Duodenal mucosa (tissue), 2 donors: ENCODE measurements around the gene ENTPD1.
"Not testable (repeated sequence)": the region's sequence is repeated elsewhere in the genome, so short reads cannot be mapped to it uniquely, and the experiment has no call there.

ENCODE experiments used
- H3K27ac ChIP-seq: one replicate; pipeline ENCODE4 v1.7.0; 2013; ENCODE audit warnings: low read depth, low read length
- H3K27me3 ChIP-seq, 2 donors: one replicate each; pipeline ENCODE4 v1.7.0; 2013; ENCODE audit warnings: low read length in 2 of 2, control low read depth in 1 of 2; ENCODE audit not compliant: insufficient read depth in 2 of 2, control insufficient read depth in 1 of 2
- H3K36me3 ChIP-seq, 2 donors: one replicate each; pipeline ENCODE4 v1.7.0; 2013; ENCODE audit warnings: low read length in 2 of 2, control low read depth in 1 of 2; ENCODE audit not compliant: insufficient read depth in 2 of 2, control insufficient read depth in 1 of 2
- H3K4me1 ChIP-seq, 2 donors: one replicate each; pipeline ENCODE4 v1.7.0; 2013; ENCODE audit warnings: low read length in 2 of 2, control low read depth in 1 of 2; ENCODE audit not compliant: insufficient read depth in 2 of 2, control insufficient read depth in 1 of 2
- H3K4me3 ChIP-seq, 2 donors: one replicate each; pipeline ENCODE4 v1.7.0; 2013; ENCODE audit warnings: low read length in 2 of 2, low read depth in 1 of 2
- H3K9ac ChIP-seq, 2 donors: one replicate each; pipeline ENCODE4 v1.7.0; 2013; ENCODE audit warnings: low read length in 2 of 2, low read depth in 1 of 2
- H3K9me3 ChIP-seq, 2 donors: one replicate each; pipeline ENCODE4 v1.7.0; 2013; ENCODE audit warnings: low read length in 2 of 2, control low read depth in 1 of 2; ENCODE audit not compliant: control insufficient read depth in 1 of 2

ENTPD1 gene

DNA sequence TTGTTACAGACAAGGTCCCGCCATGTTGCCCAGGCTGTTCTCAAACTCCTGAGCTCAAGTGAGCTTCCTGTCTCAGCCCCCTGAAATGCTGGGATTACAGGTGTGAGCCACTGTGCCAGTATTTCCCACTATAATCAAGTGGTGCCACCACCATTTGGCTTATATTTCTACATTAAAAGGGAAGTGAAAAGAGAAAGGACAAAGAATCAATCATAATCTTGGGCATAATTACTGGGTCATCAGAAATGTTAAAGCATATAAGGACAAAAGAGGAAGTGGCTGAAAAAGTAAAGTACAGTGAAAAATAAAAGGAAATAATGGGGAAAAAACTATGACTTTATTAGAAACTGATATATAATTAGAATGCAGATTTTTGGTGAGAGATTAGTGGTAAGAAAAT, 25.7 kb upstream of the ENTPD1 start:
- Histone ChIP-seq H3K27me3 (no peaks in the 10 kb centered on the region), H3K9me3 (peaks cover 0 to 9% of the 10 kb centered on the region in 2 donors), H3K4me1 (no peaks in the 10 kb centered on the region), H3K4me3 (no peak overlapping the region), H3K36me3 (no peaks in the 10 kb centered on the region), H3K27ac (no peak overlapping the region), H3K9ac (no peak overlapping the region)

GRCh38 chr10:95732907-95733306, 23.1 kb upstream of the ENTPD1 start:
- H3K4me1 ChIP-seq, H3K9ac ChIP-seq, H3K27ac ChIP-seq, H3K9me3 ChIP-seq, H3K27me3 ChIP-seq, H3K4me3 ChIP-seq, H3K36me3 ChIP-seq: not testable (repeated sequence)

- Histone ChIP-seq H3K36me3 (no peaks in the 10 kb centered on the region), H3K4me1 (peaks cover 7 to 9% of the 10 kb centered on the region in 2 donors), H3K9me3 (no peaks in the 10 kb centered on the region), H3K4me3 (no peak overlapping the region), H3K27me3 (no peaks in the 10 kb centered on the region), H3K9ac (no peak overlapping the region), H3K27ac (no peak overlapping the region)
Observed at GRCh38 chr10:95739056-95739455, 16.9 kb upstream of the ENTPD1 start.

DNA sequence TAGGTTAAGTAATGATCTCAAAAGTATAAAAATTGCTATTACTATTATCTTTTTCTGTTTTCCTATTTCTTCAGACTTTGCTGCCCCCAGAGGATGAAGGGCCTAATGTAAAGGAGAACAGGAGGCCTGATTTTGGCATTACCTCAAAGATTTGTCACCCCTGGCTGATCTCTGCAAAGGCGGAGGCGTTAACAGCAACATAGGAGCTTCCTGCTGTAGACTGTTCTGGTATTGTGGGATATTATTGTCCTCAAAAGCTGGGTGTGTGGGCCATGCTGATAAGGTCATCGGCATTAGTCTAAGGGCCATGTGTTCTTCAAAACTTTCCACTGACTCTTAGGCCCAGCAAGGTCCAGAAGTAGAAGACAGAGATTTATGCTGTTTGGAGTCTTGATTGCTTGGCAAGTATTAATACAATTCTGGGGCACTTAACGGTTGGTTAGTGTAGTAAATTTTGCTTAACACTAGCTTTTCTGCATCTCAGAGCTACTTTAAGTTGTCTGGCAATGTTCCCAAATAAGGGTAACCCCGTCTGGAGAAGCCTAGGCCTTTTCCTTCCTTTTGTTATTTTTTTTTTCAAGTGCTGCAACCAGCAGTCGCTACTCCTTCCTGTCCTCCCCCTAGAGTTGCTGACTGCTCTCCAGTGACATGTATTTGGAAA, 14.0 kb upstream of the ENTPD1 start:
- H3K4me1 ChIP-seq: peaks cover 7 to 9% of the 10 kb centered on the region in 2 donors
- H3K27me3 ChIP-seq: no peaks in the 10 kb centered on the region

GRCh38 chr10:95742485-95742884, 13.5 kb upstream of the ENTPD1 start:
- H3K9me3 ChIP-seq: peaks cover 0 to 3% of the 10 kb centered on the region in 2 donors
- H3K9ac ChIP-seq: no peak overlapping the region
- peaks cover 0 to 3% of the 10 kb centered on the region in 2 donors for H3K27me3 ChIP-seq
- H3K4me3 ChIP-seq: no peak overlapping the region
- peaks cover 7 to 9% of the 10 kb centered on the region in 2 donors for H3K4me1 ChIP-seq
- no peaks in the 10 kb centered on the region for H3K36me3 ChIP-seq
- no peak overlapping the region for H3K27ac ChIP-seq

More for the DNA sequence above, 14.0 kb upstream of the ENTPD1 start:
- Histone ChIP-seq H3K36me3 (no peaks in the 10 kb centered on the region), H3K9ac (no peak overlapping the region), H3K9me3 (peaks cover 0 to 3% of the 10 kb centered on the region in 2 donors), H3K27ac (no peak overlapping the region), H3K4me3 (no peak overlapping the region)

DNA sequence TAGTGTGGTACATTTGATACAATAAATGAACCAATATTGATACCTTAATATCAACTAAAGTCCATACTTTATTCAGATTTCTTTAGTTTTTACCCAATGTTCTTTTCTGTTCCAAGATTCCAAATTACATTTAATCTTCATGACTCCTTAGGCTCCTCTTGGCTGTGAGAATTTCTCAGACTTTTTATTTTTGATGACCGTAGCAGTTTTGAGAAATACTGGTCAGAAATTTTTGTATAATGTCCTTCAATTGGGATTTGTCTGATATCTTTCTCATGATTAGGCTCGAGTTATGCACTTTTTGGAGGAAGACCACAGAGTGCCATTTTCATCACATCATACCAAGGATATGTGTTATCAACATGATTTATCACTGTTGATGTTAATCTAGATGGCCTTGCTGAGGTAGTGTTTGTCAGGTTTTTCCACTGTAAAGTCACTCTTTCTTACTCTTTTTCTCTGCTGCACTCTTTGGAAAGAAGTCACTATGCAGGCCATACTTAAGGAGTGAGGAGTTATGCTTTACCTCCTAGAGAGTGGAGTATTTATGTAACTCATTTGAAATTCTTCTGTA, 12.9 kb upstream of the ENTPD1 start:
- Histone ChIP-seq H3K27ac (no peak overlapping the region), H3K27me3 (peaks cover 0 to 4% of the 10 kb centered on the region in 2 donors), H3K9ac (no peak overlapping the region), H3K9me3 (peaks cover 0 to 3% of the 10 kb centered on the region in 2 donors), H3K36me3 (no peaks in the 10 kb centered on the region), H3K4me1 (peaks cover 7 to 9% of the 10 kb centered on the region in 2 donors), H3K4me3 (no peak overlapping the region)

- Histone ChIP-seq H3K4me1 (peaks cover 7 to 9% of the 10 kb centered on the region in 2 donors), H3K4me3 (no peak overlapping the region), H3K27ac (no peak overlapping the region), H3K36me3 (no peaks in the 10 kb centered on the region), H3K9me3 (peaks cover 0 to 3% of the 10 kb centered on the region in 2 donors), H3K9ac (no peak overlapping the region), H3K27me3 (peaks cover 0 to 4% of the 10 kb centered on the region in 2 donors)
Observed at GRCh38 chr10:95745501-95745900, 10.5 kb upstream of the ENTPD1 start.

- Histone ChIP-seq H3K27ac (no peak overlapping the region), H3K27me3 (peaks cover 0 to 4% of the 10 kb centered on the region in 2 donors), H3K9ac (no peak overlapping the region), H3K9me3 (peaks cover 0 to 3% of the 10 kb centered on the region in 2 donors), H3K4me3 (no peak overlapping the region), H3K4me1 (no peaks in the 10 kb centered on the region), H3K36me3 (no peaks in the 10 kb centered on the region)
Observed at GRCh38 chr10:95748349-95748748, 7.6 kb upstream of the ENTPD1 start.

DNA sequence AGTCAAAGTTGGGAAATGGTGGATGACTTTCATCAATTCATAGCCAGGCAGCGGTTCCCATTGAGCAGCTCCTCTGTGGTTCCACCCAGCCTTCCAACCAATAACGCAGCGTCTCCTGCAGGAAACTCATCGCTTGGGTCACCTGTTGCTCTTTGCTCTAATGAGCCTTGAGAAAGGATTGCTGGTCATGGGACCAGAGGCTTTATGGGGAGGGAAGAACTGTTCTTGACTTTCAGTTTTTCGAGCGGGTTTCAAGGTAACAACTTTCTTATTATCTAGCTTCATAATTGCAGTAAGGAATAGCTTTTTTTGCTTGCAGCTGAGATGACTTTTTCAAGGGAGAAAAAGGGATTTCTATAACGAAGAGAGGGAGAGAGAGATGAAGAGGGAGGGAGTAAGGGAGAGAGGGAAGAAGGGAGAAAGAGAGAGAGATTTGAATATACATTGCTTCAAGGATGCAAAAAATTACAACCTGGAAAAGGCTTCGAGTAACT, 405 bp upstream of the ENTPD1 start:
- Histone ChIP-seq H3K36me3 (no peaks in the 10 kb centered on the region), H3K4me1 (peaks cover 12 to 18% of the 10 kb centered on the region in 2 donors), H3K27me3 (no peaks in the 10 kb centered on the region), H3K27ac (no peak overlapping the region), H3K4me3 (peak overlapping the region; percentile 42 to 67), H3K9me3 (no peaks in the 10 kb centered on the region), H3K9ac (peak overlapping the region; percentile 47 to 62)

DNA sequence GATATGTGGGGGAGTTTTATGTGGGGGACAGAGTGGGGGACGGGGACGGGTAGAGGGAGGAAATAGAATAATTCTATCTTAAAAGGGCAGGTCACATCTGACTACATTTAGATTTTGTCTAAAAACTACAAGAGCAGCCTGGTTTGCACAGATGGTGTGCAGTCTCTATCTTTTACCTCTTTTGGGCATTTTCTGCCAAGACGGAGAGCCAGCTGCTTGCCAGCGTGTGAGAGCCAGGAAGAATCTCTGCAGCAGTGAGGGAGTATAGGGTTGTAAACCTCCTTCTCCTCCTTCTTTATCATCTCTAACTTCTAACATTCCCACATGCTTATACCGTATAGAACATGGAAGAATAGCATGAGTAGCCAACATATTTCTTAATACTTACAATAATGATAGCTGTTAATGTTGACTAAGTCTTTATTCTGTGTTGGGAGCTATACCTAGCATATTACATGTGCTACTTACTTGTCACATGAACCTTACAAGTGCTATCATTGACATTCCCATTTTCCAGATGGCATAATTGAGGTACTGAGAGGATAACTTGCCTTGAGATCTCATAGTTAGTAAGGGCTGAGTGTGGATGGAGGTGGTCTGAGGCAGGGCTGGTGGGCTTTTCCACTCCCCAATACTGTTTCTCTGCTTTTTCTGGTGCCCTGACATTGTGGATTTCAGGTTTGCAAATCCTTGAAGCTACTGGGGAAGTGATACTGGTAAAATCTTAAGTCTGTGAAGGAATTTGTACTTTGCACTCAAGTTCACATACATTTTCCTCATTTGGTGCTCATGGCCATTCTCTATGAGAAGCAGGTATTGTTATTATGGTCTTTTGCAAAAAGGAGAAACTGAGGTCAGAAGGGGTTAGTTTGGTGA, 1.1 kb downstream of the ENTPD1 start:
- H3K27ac ChIP-seq: peak overlapping the region; percentile 46
- no peaks in the 10 kb centered on the region for H3K27me3 ChIP-seq
- peaks cover 12 to 18% of the 10 kb centered on the region in 2 donors for H3K4me1 ChIP-seq
- H3K4me3 ChIP-seq: peak overlapping the region; percentile 42 to 67
- H3K36me3 ChIP-seq: no peaks in the 10 kb centered on the region
- H3K9ac ChIP-seq: peak overlapping the region; percentile 7 to 62
- no peaks in the 10 kb centered on the region for H3K9me3 ChIP-seq
